OCI-LY3 (cell line): ENCODE measurements around the gene CAMK2A.

ENCODE experiments used
- H2AFZ ChIP-seq: fragments of 200-600, 300-600 bp; shearing (Covaris generic); 2 replicates; pipeline ENCODE4 v1.6.0; 2014; ENCODE audit warnings: antibody characterized with exemption, low read depth, low read length
- H3K27ac ChIP-seq: fragments of 200-600, 300-600 bp; sonication (generic); 2 replicates; pipeline ENCODE4 v1.5.1; 2014; ENCODE audit warnings: mild to moderate bottlenecking, low read length, moderate library complexity, mixed read lengths
- H3K27me3 ChIP-seq: fragments of 200-600, 300-600 bp; sonication (generic); 2 replicates; pipeline ENCODE4 v1.6.1; 2014; ENCODE audit warnings: low read depth, low read length, mixed read lengths
- H3K36me3 ChIP-seq: fragments of 200-600, 300-600 bp; sonication (generic); replicated peaks from 2 replicates; pipeline ENCODE3; 2014; ENCODE audit warnings: low read depth, low read length, mixed read lengths
- H3K4me1 ChIP-seq: fragments of 300-600, 200-600 bp; sonication (generic); 2 replicates; pipeline ENCODE4 v1.6.1; 2014; ENCODE audit warnings: low read length, mixed read lengths
- H3K4me2 ChIP-seq: fragments of 200-600, 300-600 bp; sonication (generic); 2 replicates; pipeline ENCODE4 v1.6.1; 2014; ENCODE audit warnings: low read length, mixed read lengths
- H3K4me3 ChIP-seq: fragments of 300-600, 200-600 bp; sonication (generic); 2 replicates; pipeline ENCODE4 v1.5.1; 2014; ENCODE audit warnings: antibody characterized with exemption, mild to moderate bottlenecking, low read length, moderate library complexity
- H3K79me2 ChIP-seq: fragments of 300-600, 200-600 bp; shearing (Covaris generic); 2 replicates; pipeline ENCODE4 v1.6.1; 2014; ENCODE audit warnings: mild to moderate bottlenecking, low read length, mixed read lengths
- H3K9ac ChIP-seq: fragments of 300-600, 200-600 bp; shearing (Covaris generic); 2 replicates; pipeline ENCODE4 v1.6.0; 2014; ENCODE audit warnings: mild to moderate bottlenecking, low read length, moderate library complexity
- H3K9me3 ChIP-seq: fragments of 200-600, 300-600 bp; shearing (Covaris generic); 2 replicates; pipeline ENCODE4 v1.6.1; 2014; ENCODE audit warnings: low read length, mixed read lengths; ENCODE audit not compliant: insufficient read depth
- H4K20me1 ChIP-seq: fragments of 200-600, 300-600 bp; sonication (generic); 2 replicates; pipeline ENCODE4 v1.6.1; 2016; ENCODE audit warnings: low read length, mixed read lengths; ENCODE audit not compliant: insufficient read depth
- EZH2phosphoT487 ChIP-seq: fragments of 200-600 bp; shearing (Covaris generic); IDR thresholded peaks from 2 replicates; pipeline ENCODE4 v1.6.1; 2018; ENCODE audit warnings: antibody characterized with exemption, mixed run types, low read depth
- TF ChIP-seq, protein P1 (sequence below): fragments of 200-600, 300-600 bp; sonication (generic); IDR thresholded peaks from 2 replicates; pipeline ENCODE4 v1.5.1; 2014; ENCODE audit warnings: antibody characterized with exemption, low read length, low read depth

Gene CAMK2A

GRCh38 chr5:150211156-150212030, 78.2 kb downstream of the CAMK2A start:
- Histone ChIP-seq H3K9ac (no peak overlapping the region), H3K27me3 (no peaks in the 10 kb centered on the region), H3K9me3 (no peaks in the 10 kb centered on the region)

GRCh38 chr5:150210644-150211043, 78.9 kb downstream of the CAMK2A start:
- Histone ChIP-seq H3K27me3 (no peaks in the 10 kb centered on the region), H3K36me3 (no peaks in the 10 kb centered on the region), H3K4me3 (no peak overlapping the region), H3K9me3 (no peaks in the 10 kb centered on the region), H4K20me1 (no peaks in the 10 kb centered on the region), H3K79me2 (no peaks in the 10 kb centered on the region), H3K4me2 (no peak overlapping the region), H3K4me1 (no peaks in the 10 kb centered on the region), H3K27ac (no peak overlapping the region), H3K9ac (no peak overlapping the region), H2AFZ (no peak overlapping the region)
- no peak for TF ChIP-seq EZH2phosphoT487
- TF ChIP-seq, protein P1, sequence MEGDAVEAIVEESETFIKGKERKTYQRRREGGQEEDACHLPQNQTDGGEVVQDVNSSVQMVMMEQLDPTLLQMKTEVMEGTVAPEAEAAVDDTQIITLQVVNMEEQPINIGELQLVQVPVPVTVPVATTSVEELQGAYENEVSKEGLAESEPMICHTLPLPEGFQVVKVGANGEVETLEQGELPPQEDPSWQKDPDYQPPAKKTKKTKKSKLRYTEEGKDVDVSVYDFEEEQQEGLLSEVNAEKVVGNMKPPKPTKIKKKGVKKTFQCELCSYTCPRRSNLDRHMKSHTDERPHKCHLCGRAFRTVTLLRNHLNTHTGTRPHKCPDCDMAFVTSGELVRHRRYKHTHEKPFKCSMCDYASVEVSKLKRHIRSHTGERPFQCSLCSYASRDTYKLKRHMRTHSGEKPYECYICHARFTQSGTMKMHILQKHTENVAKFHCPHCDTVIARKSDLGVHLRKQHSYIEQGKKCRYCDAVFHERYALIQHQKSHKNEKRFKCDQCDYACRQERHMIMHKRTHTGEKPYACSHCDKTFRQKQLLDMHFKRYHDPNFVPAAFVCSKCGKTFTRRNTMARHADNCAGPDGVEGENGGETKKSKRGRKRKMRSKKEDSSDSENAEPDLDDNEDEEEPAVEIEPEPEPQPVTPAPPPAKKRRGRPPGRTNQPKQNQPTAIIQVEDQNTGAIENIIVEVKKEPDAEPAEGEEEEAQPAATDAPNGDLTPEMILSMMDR, result no peak

More at GRCh38 chr5:150211156-150212030, 78.2 kb downstream of the CAMK2A start:
- Histone ChIP-seq H3K27ac (no peak overlapping the region), H3K4me1 (no peaks in the 10 kb centered on the region), H3K4me2 (no peak overlapping the region), H4K20me1 (no peaks in the 10 kb centered on the region), H3K36me3 (no peaks in the 10 kb centered on the region), H3K4me3 (no peak overlapping the region), H3K79me2 (no peaks in the 10 kb centered on the region), H2AFZ (no peak overlapping the region)
- TF ChIP-seq EZH2phosphoT487, result no peak
- TF ChIP-seq, protein P1, result no peak

DNA sequence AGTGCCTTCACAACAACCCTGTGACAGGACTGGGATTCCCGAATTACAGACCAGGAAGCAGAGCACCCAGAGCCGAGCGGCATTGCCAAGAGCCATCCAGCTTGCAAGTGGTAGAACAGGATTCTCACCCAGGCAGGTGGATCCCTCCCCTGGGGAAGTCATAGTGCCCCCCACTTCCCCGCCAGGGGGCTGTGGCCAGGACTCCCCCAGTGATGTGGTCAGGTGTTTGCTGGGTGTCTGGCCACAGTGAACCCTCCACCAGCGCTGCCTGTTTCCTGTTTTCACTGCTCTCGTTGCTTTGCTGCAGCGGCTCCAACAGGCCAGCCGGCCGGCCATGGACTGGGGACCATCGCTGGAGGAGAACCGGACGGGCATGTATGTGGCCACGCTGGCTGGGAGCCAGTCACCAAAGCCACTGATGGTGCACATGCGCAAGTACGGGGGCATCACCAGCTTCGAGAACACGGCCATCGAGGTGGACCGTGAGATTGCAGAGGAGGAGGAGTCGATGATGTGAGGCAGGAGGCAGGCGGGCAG, 80.4 kb downstream of the CAMK2A start:
- Histone ChIP-seq H3K4me2 (no peak overlapping the region), H2AFZ (no peak overlapping the region), H4K20me1 (no peaks in the 10 kb centered on the region), H3K9ac (no peak overlapping the region), H3K36me3 (no peaks in the 10 kb centered on the region), H3K79me2 (no peaks in the 10 kb centered on the region), H3K9me3 (no peaks in the 10 kb centered on the region), H3K4me1 (no peaks in the 10 kb centered on the region), H3K27me3 (no peaks in the 10 kb centered on the region), H3K4me3 (no peak overlapping the region), H3K27ac (no peak overlapping the region)
- TF ChIP-seq, protein P1, result no peak
- TF ChIP-seq EZH2phosphoT487, result no peak
